ENCODE results near the gene SEPTIN5. TPM values are rescaled to one million over a fixed set of nuclear protein-coding genes. Genes with fewer than 3 reads are reported as not detected.
A peak's percentile ranks its signal among the peaks of the same experiment; 100 is the strongest.
"Not testable (repeated sequence)": the region's sequence is repeated elsewhere in the genome, so short reads cannot be mapped to it uniquely, and the experiment has no call there.

The SEPTIN5 gene
- total RNA-seq, 1 donor from 2014 or later, result 109 TPM

- DNase-seq, result no peak
Observed at GRCh38 chr22:19720150-19720827, 6.0 kb downstream of the SEPTIN5 start.

GRCh38 chr22:19720999-19721329, 6.7 kb downstream of the SEPTIN5 start:
- no peak for DNase-seq

- DNase-seq, result no peak
Observed at GRCh38 chr22:19721330-19722177, 7.3 kb downstream of the SEPTIN5 start.

GRCh38 chr22:19722178-19722981, 8.1 kb downstream of the SEPTIN5 start:
- no peak for DNase-seq

- no peak for DNase-seq
Observed at GRCh38 chr22:19722982-19723231, 8.6 kb downstream of the SEPTIN5 start.

GRCh38 chr22:19723232-19723982, 9.1 kb downstream of the SEPTIN5 start, which contains the start of gene GP1BB:
TSS of gene GP1BB (plus strand) at chr22:19723539. CDS start at chr22:19723570, 31 bp downstream.
- peak; percentile 19 for DNase-seq

- no peak for DNase-seq
Observed at GRCh38 chr22:19723983-19724827, 9.9 kb downstream of the SEPTIN5 start.

- no peak for DNase-seq
Observed at GRCh38 chr22:19724927-19725661, 10.8 kb downstream of the SEPTIN5 start.

GRCh38 chr22:19726064-19726788, 11.9 kb downstream of the SEPTIN5 start:
- not testable (repeated sequence) for DNase-seq

- no peak for DNase-seq
Observed at GRCh38 chr22:19727310-19728150, 13.2 kb downstream of the SEPTIN5 start.

- DNase-seq, result no peak
Observed at GRCh38 chr22:19728271-19728670, 14.0 kb downstream of the SEPTIN5 start.

- no peak for DNase-seq
Observed at GRCh38 chr22:19728836-19729235, 14.5 kb downstream of the SEPTIN5 start.

GRCh38 chr22:19729507-19729906, 15.2 kb downstream of the SEPTIN5 start:
- no peak for DNase-seq

GRCh38 chr22:19730198-19730597, 15.9 kb downstream of the SEPTIN5 start:
- no peak for DNase-seq

- DNase-seq, result peak; percentile 94
Observed at GRCh38 chr22:19730655-19731360, 16.5 kb downstream of the SEPTIN5 start.

- DNase-seq, result no peak
Observed at GRCh38 chr22:19731361-19732135, 17.2 kb downstream of the SEPTIN5 start.

- DNase-seq, result no peak
Observed at GRCh38 chr22:19732403-19733113, 18.3 kb downstream of the SEPTIN5 start.

Measured in tongue (tissue), 2 donors.